Suprapubic skin (tissue), 4 donors: ENCODE data around the gene GAP43.

ENCODE experiments used
- EP300 ChIP-seq: sonication (generic); formaldehyde crosslinking; IDR thresholded peaks from one replicate; pipeline ENCODE4 v1.6.1; 2017; ENCODE audit warnings: antibody characterized with exemption
- POLR2A ChIP-seq, 2 donors: fragments of 450-650 bp; IDR thresholded peaks; one replicate each; pipeline ENCODE4 v1.6.1; 2017; ENCODE audit warnings: antibody characterized with exemption in 2 of 2, mild to moderate bottlenecking in 2 of 2, moderate library complexity in 2 of 2
- POLR2AphosphoS5 ChIP-seq, 3 donors: sonication (generic); formaldehyde crosslinking; IDR thresholded peaks; one replicate each; pipeline ENCODE4 v1.6.1; 2017; ENCODE audit warnings: antibody characterized with exemption in 3 of 3
- TF ChIP-seq, protein P1 (sequence below), 2 donors: fragments of 200-600 bp in 1 of 2; fragments of 450-650 bp in 1 of 2; sonication (generic) in 1 of 2; IDR thresholded peaks; one replicate each; pipeline ENCODE4 v1.5.1; 2016 to 2019; ENCODE audit warnings: antibody characterized with exemption in 2 of 2, mild to moderate bottlenecking in 1 of 2, moderate library complexity in 1 of 2

DNA sequence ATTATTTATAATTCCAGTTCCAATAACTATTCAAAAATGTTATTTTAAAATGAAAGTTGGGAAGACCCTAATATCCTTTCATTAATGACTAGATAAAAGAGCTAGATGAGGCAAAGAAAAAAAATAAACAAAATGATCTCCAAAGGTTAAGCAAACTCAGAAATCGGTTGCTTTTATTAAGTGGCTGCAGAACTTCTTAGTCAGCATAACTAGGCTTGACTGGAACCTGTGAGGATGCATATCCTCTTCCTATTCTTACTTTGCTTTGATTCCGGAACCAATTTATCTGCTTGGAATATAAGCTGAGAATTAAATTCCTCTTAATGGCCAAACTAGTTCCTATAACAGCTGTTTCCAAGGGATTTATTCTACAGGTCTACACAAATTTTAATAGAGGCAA, 10.7 kb downstream of the GAP43 start:
- TF ChIP-seq POLR2AphosphoS5 (IDR thresholded peaks at IDR 0.05) (no peak), POLR2A (IDR thresholded peaks at IDR 0.05) (no peak), EP300 (no peak)
- TF ChIP-seq, protein P1, sequence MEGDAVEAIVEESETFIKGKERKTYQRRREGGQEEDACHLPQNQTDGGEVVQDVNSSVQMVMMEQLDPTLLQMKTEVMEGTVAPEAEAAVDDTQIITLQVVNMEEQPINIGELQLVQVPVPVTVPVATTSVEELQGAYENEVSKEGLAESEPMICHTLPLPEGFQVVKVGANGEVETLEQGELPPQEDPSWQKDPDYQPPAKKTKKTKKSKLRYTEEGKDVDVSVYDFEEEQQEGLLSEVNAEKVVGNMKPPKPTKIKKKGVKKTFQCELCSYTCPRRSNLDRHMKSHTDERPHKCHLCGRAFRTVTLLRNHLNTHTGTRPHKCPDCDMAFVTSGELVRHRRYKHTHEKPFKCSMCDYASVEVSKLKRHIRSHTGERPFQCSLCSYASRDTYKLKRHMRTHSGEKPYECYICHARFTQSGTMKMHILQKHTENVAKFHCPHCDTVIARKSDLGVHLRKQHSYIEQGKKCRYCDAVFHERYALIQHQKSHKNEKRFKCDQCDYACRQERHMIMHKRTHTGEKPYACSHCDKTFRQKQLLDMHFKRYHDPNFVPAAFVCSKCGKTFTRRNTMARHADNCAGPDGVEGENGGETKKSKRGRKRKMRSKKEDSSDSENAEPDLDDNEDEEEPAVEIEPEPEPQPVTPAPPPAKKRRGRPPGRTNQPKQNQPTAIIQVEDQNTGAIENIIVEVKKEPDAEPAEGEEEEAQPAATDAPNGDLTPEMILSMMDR (IDR thresholded peaks at IDR 0.05), result no peak
